ENCODE data around the gene NMNAT2. TPM values are rescaled to one million over a fixed set of nuclear protein-coding genes. Genes with fewer than 3 reads are reported as not detected.

NMNAT2 gene
- total RNA-seq, 2 donors from 2014 or later = 1.7 to 5.1 TPM

- DNase-seq = no peak
- H3K27me3 ChIP-seq (ENCODE audit: control insufficient read depth, insufficient read depth, low read length, poor library complexity, severe bottlenecking) = no peaks in the 10 kb centered on the region
- H3K27ac ChIP-seq (ENCODE audit: low read depth, low read length) = no peak overlapping the region
- 69 to 100% methylated on average over 1 to 2 of the region's 2 CpGs for WGBS, 2 experiments (ENCODE audit: insufficient coverage in 1 of 2, insufficient read length in 1 of 2)
- TF ChIP-seq CTCF (conservative IDR thresholded peaks at IDR 0.05) = no peak
- no peak overlapping the region for H3K27ac Mint-ChIP-seq
- peaks cover under 1% of the 10 kb centered on the region for H3K27me3 Mint-ChIP-seq (ENCODE audit: insufficient read depth)
- H3K4me3 ChIP-seq (ENCODE audit: low read length) = no peak overlapping the region
- peaks cover 24% of the 10 kb centered on the region for H3K4me1 Mint-ChIP-seq
- H3K9me3 Mint-ChIP-seq = no peaks in the 10 kb centered on the region
- H3K9me3 ChIP-seq (ENCODE audit: control insufficient read depth, low read length) = no peaks in the 10 kb centered on the region
- no peak overlapping the region for H3K9ac ChIP-seq (ENCODE audit: extremely low read depth, low read length, poor library complexity, severe bottlenecking)
- H3K36me3 Mint-ChIP-seq (ENCODE audit: low read depth) = no peaks in the 10 kb centered on the region
- no peaks in the 10 kb centered on the region for H3K36me3 ChIP-seq (ENCODE audit: control insufficient read depth, insufficient read depth, low read length)
- no peaks in the 10 kb centered on the region for H3K4me1 ChIP-seq (ENCODE audit: control insufficient read depth, insufficient read depth, low read length)
- H3K4me3 Mint-ChIP-seq = no peak overlapping the region
Observed at GRCh38 chr1:183365676-183366075, 52.5 kb downstream of the NMNAT2 start.

- H3K27me3 ChIP-seq (ENCODE audit: control insufficient read depth, insufficient read depth, low read length, poor library complexity, severe bottlenecking) = no peaks in the 10 kb centered on the region
- no peaks in the 10 kb centered on the region for H3K4me1 ChIP-seq (ENCODE audit: control insufficient read depth, insufficient read depth, low read length)
- no peak overlapping the region for H3K9ac ChIP-seq (ENCODE audit: extremely low read depth, low read length, poor library complexity, severe bottlenecking)
- no peak overlapping the region for H3K4me3 Mint-ChIP-seq
- no peaks in the 10 kb centered on the region for H3K9me3 ChIP-seq (ENCODE audit: control insufficient read depth, low read length)
- no peak for TF ChIP-seq CTCF (conservative IDR thresholded peaks at IDR 0.05)
- no peak for DNase-seq
- 95 to 100% methylated on average over 2 to 4 of the region's 4 CpGs for WGBS, 2 experiments (ENCODE audit: insufficient coverage in 1 of 2, insufficient read length in 1 of 2)
- no peak overlapping the region for H3K27ac ChIP-seq (ENCODE audit: low read depth, low read length)
- H3K4me1 Mint-ChIP-seq = peaks cover 21% of the 10 kb centered on the region
- no peaks in the 10 kb centered on the region for H3K36me3 ChIP-seq (ENCODE audit: control insufficient read depth, insufficient read depth, low read length)
- H3K27me3 Mint-ChIP-seq (ENCODE audit: insufficient read depth) = no peaks in the 10 kb centered on the region
- H3K4me3 ChIP-seq (ENCODE audit: low read length) = no peak overlapping the region
- H3K36me3 Mint-ChIP-seq (ENCODE audit: low read depth) = no peaks in the 10 kb centered on the region
- H3K27ac Mint-ChIP-seq = no peak overlapping the region
- no peaks in the 10 kb centered on the region for H3K9me3 Mint-ChIP-seq
Observed at GRCh38 chr1:183365093-183365492, 53.1 kb downstream of the NMNAT2 start.

- Histone ChIP-seq H3K9ac (ENCODE audit: extremely low read depth, low read length, poor library complexity, severe bottlenecking) (no peak overlapping the region), H3K4me3 (ENCODE audit: low read length) (no peak overlapping the region), H3K9me3 (ENCODE audit: control insufficient read depth, low read length) (no peaks in the 10 kb centered on the region), H3K36me3 (ENCODE audit: control insufficient read depth, insufficient read depth, low read length) (no peaks in the 10 kb centered on the region), H3K27ac (ENCODE audit: low read depth, low read length) (peak overlapping the region; percentile 82), H3K27me3 (ENCODE audit: control insufficient read depth, insufficient read depth, low read length, poor library complexity, severe bottlenecking) (no peaks in the 10 kb centered on the region), H3K4me1 (ENCODE audit: control insufficient read depth, insufficient read depth, low read length) (no peaks in the 10 kb centered on the region)
- no peak for TF ChIP-seq CTCF (conservative IDR thresholded peaks at IDR 0.05)
- Mint-ChIP-seq H3K27me3 (ENCODE audit: insufficient read depth) (peaks cover 5% of the 10 kb centered on the region), H3K27ac (no peak overlapping the region), H3K9me3 (no peaks in the 10 kb centered on the region), H3K36me3 (ENCODE audit: low read depth) (no peaks in the 10 kb centered on the region), H3K4me3 (no peak overlapping the region), H3K4me1 (peaks cover 17% of the 10 kb centered on the region)
- WGBS, 2 experiments (ENCODE audit: insufficient coverage in 1 of 2, insufficient read length in 1 of 2) = 98 to 100% methylated on average over 1 to 3 of the region's 3 CpGs
- DNase-seq = no peak
Observed at GRCh38 chr1:183363972-183364371, 54.2 kb downstream of the NMNAT2 start.
